Psoas muscle (tissue), 8 donors: ENCODE data around the gene SDK2. TPM values are rescaled to one million over a fixed set of nuclear protein-coding genes. Genes with fewer than 3 reads are reported as not detected.

Experiments
- ATAC-seq, 4 donors: fragments of 200-7000 bp; cut with Tn5 transposase; one replicate each; pipeline ENCODE4 v1.9.1; 2020; ENCODE audit warnings: moderate library complexity in 3 of 4, mild to moderate bottlenecking in 2 of 4
- DNase-seq, 2 donors: peaks; one replicate each; pipeline ENCODE4 v3.0.0-alpha.2; 2020
- H3K27ac ChIP-seq: fragments of 200-600 bp; one replicate; pipeline ENCODE4 v1.8.0; 2022
- H3K27me3 ChIP-seq, 3 donors: fragments of 200-600 bp in 1 of 3; one replicate each; pipeline versions ENCODE4 v1.6.1 to v1.8.0; 2013 to 2022; ENCODE audit warnings: low read length in 2 of 3, mild to moderate bottlenecking in 2 of 3, moderate library complexity in 1 of 3; ENCODE audit not compliant: insufficient read depth in 3 of 3
- H3K36me3 ChIP-seq, 2 donors: fragments of 200-600 bp in 1 of 2; one replicate each; pipeline versions ENCODE4 v1.6.1 to v1.8.0; 2013 to 2022; ENCODE audit warnings: low read depth in 1 of 2, mild to moderate bottlenecking in 1 of 2, moderate library complexity in 1 of 2; ENCODE audit not compliant: insufficient read depth in 1 of 2
- H3K4me1 ChIP-seq: fragments of 200-600 bp; one replicate; pipeline ENCODE4 v1.8.0; 2022
- H3K4me3 ChIP-seq: fragments of 200-600 bp; one replicate; pipeline ENCODE4 v1.8.0; 2022; ENCODE audit warnings: mild to moderate bottlenecking
- H3K9me3 ChIP-seq: fragments of 200-600 bp; one replicate; pipeline ENCODE4 v1.8.0; 2022
- CTCF ChIP-seq: fragments of 200-600 bp; IDR thresholded peaks from one replicate; pipeline ENCODE4 v1.8.0; 2022; ENCODE audit warnings: antibody characterized with exemption
- WGBS, 3 donors: extraction: QIAGEN DNeasy Blood & Tissue Kit; methylation state at CpG; one replicate each; pipeline versions ENCODE4 v1.1.6 to v1.1.7; 2013; 5-methylcytosine and 5-hydroxymethylcytosine counted together
- intact Hi-C, 2 donors: fragments of 100-400 bp; cut with DNase I; formaldehyde crosslinking; loops; one replicate each; pipeline versions ENCODE4 v1.11.0 to v1.14.2; 2022
- polyA plus RNA-seq, 3 donors: library from polyadenylated mRNA; stranded (reverse); fragments of 200-250 nt; gene quantifications; one replicate each; pipeline ENCODE4 v1.2.3, GENCODE V29; 2013
- total RNA-seq, 4 donors: library from RNA; stranded (reverse); fragmentation: NEBNext Ultra II Directional in 2 of 4; extraction: Animal tissue kit (Norgen Biotek cat#: 25700) in 2 of 4; gene quantifications; one replicate each; pipeline versions ENCODE4 v1.2.1 to v1.2.4, GENCODE V29; 2021 to 2023
- donor health status: healthy with polysubstance abuse.
- donor health status: DM: no; HTN: no; CAD: no; lungs with moderate emphysema.
- donor health status: Bipolar disorder and iron deficiency.
- donor health status: healthy.
- donor health status: DM: yes; HTN: yes; CAD: no.
- donor health status: DM: no; HTN: no; CAD: no.
- donor health status: DM: no; HTN: no; CAD: no.
- donor health status: DM: yes; HTN: yes; CAD: no.

The SDK2 gene
- total and polyA plus RNA-seq, 7 donors = 0.04 to 2.8 (median 0.24) TPM

- no peak for TF ChIP-seq CTCF
- intact Hi-C loops = loop anchor here in 1 of 2 donors (5.0 kb wide), 1 partner anchor 114 kb away; no protein-coding TSS in a partner anchor
Observed at GRCh38 chr17:73598212-73598611, 46.0 kb downstream of the SDK2 start.

GRCh38 chr17:73595931-73596330 is 48.3 kb downstream of the SDK2 start:
- Histone ChIP-seq H3K27me3 (peaks cover 0 to 2% (median 0%) of the 10 kb centered on the region in 3 donors), H3K27ac (no peak overlapping the region), H3K9me3 (no peaks in the 10 kb centered on the region), H3K4me3 (no peak overlapping the region), H3K4me1 (no peaks in the 10 kb centered on the region), H3K36me3 (no peaks in the 10 kb centered on the region)
- WGBS, 3 donors = 63 to 88% (median 72%) methylated on average over 7 of the region's 7 CpGs
- intact Hi-C loops = loop anchor here (2.0 to 5.0 kb wide), 2 partner anchors 115 to 116 kb away; no protein-coding TSS in a partner anchor
- no peak for DNase-seq
- ATAC-seq = peak in 2 of 4 donors; percentile 13 to 36
- no peak for TF ChIP-seq CTCF

More at GRCh38 chr17:73598212-73598611, 46.0 kb downstream of the SDK2 start:
- Histone ChIP-seq H3K9me3 (no peaks in the 10 kb centered on the region), H3K27me3 (peaks cover 0 to 2% (median 0%) of the 10 kb centered on the region in 3 donors), H3K4me1 (no peaks in the 10 kb centered on the region), H3K4me3 (no peak overlapping the region), H3K27ac (no peak overlapping the region), H3K36me3 (no peaks in the 10 kb centered on the region)
- ATAC-seq (no peak), DNase-seq (no peak)
- 35 to 39% (median 37%) methylated on average over 13 of the region's 13 CpGs for WGBS, 3 donors

GRCh38 chr17:73595479-73595878 is 48.8 kb downstream of the SDK2 start:
- 20 to 33% (median 21%) methylated on average over 6 of the region's 6 CpGs for WGBS, 3 donors
- peaks cover 0 to 2% (median 0%) of the 10 kb centered on the region in 3 donors for H3K27me3 ChIP-seq
- peak; percentile 56 for TF ChIP-seq CTCF
- no peaks in the 10 kb centered on the region for H3K9me3 ChIP-seq
- no peaks in the 10 kb centered on the region for H3K36me3 ChIP-seq
- H3K4me1 ChIP-seq = no peaks in the 10 kb centered on the region
- ATAC-seq (peak; percentile 75 to 86 (median 78)), DNase-seq (peak in 1 of 2 donors; percentile 25)
- H3K27ac ChIP-seq = no peak overlapping the region
- no peak overlapping the region for H3K4me3 ChIP-seq
- intact Hi-C loops = loop anchor here (2.0 to 5.0 kb wide), 2 partner anchors 115 to 117 kb away; no protein-coding TSS in a partner anchor

- Histone ChIP-seq H3K9me3 (no peaks in the 10 kb centered on the region), H3K36me3 (no peaks in the 10 kb centered on the region), H3K27ac (no peak overlapping the region), H3K27me3 (peaks cover 0 to 2% (median 0%) of the 10 kb centered on the region in 3 donors), H3K4me3 (no peak overlapping the region), H3K4me1 (no peaks in the 10 kb centered on the region)
- intact Hi-C loops = loop anchor here (2.0 to 5.0 kb wide), 2 partner anchors 116 to 117 kb away; no protein-coding TSS in a partner anchor
- ATAC-seq = no peak
- no peak for TF ChIP-seq CTCF
- no peak for DNase-seq
- WGBS, 3 donors = 71 to 86% (median 82%) methylated on average over 6 of the region's 6 CpGs
Observed at GRCh38 chr17:73595068-73595467, 49.2 kb downstream of the SDK2 start.

GRCh38 chr17:73594598-73594997 is 49.6 kb downstream of the SDK2 start:
- H3K27me3 ChIP-seq = peaks cover 0 to 2% (median 0%) of the 10 kb centered on the region in 3 donors
- DNase-seq (no peak), ATAC-seq (no peak)
- no peak overlapping the region for H3K27ac ChIP-seq
- H3K4me1 ChIP-seq = no peaks in the 10 kb centered on the region
- no peak for TF ChIP-seq CTCF
- no peak overlapping the region for H3K4me3 ChIP-seq
- H3K36me3 ChIP-seq = no peaks in the 10 kb centered on the region
- WGBS, 3 donors = 87 to 94% (median 93%) methylated on average over 1 of the region's 1 CpG
- no peaks in the 10 kb centered on the region for H3K9me3 ChIP-seq
- intact Hi-C loops = loop anchor here in 1 of 2 donors (2.0 kb wide), 1 partner anchor 116 kb away; no protein-coding TSS in a partner anchor
